ENCODE data around the gene WDR86. TPM values are rescaled to one million over a fixed set of nuclear protein-coding genes. Genes with fewer than 3 reads are reported as not detected.

The WDR86 gene
- total RNA-seq, 1 donor from 2014 or later, result 19.4 TPM

- Histone ChIP-seq H3K27ac (no peak overlapping the region), H3K9me3 (no peaks in the 10 kb centered on the region), H3K4me1 (no peaks in the 10 kb centered on the region), H3K36me3 (no peaks in the 10 kb centered on the region), H3K27me3 (no peaks in the 10 kb centered on the region), H3K4me3 (no peak overlapping the region)
- intact Hi-C loops (cut with DNase I), result no loop called here
- no peak for DNase-seq (ENCODE audit: extremely low spot score in 2 of 2)
- TF ChIP-seq POLR2AphosphoS5 (IDR thresholded peaks at IDR 0.05; ENCODE audit: insufficient read depth in 1 of 2, low read depth in 1 of 2) (no peak), POLR2A (IDR thresholded peaks at IDR 0.05) (no peak)
- TF ChIP-seq, protein P1, sequence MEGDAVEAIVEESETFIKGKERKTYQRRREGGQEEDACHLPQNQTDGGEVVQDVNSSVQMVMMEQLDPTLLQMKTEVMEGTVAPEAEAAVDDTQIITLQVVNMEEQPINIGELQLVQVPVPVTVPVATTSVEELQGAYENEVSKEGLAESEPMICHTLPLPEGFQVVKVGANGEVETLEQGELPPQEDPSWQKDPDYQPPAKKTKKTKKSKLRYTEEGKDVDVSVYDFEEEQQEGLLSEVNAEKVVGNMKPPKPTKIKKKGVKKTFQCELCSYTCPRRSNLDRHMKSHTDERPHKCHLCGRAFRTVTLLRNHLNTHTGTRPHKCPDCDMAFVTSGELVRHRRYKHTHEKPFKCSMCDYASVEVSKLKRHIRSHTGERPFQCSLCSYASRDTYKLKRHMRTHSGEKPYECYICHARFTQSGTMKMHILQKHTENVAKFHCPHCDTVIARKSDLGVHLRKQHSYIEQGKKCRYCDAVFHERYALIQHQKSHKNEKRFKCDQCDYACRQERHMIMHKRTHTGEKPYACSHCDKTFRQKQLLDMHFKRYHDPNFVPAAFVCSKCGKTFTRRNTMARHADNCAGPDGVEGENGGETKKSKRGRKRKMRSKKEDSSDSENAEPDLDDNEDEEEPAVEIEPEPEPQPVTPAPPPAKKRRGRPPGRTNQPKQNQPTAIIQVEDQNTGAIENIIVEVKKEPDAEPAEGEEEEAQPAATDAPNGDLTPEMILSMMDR (IDR thresholded peaks at IDR 0.05), result no peak
Observed at GRCh38 chr7:151394076-151395035, 15.5 kb downstream of the WDR86 start.

DNA sequence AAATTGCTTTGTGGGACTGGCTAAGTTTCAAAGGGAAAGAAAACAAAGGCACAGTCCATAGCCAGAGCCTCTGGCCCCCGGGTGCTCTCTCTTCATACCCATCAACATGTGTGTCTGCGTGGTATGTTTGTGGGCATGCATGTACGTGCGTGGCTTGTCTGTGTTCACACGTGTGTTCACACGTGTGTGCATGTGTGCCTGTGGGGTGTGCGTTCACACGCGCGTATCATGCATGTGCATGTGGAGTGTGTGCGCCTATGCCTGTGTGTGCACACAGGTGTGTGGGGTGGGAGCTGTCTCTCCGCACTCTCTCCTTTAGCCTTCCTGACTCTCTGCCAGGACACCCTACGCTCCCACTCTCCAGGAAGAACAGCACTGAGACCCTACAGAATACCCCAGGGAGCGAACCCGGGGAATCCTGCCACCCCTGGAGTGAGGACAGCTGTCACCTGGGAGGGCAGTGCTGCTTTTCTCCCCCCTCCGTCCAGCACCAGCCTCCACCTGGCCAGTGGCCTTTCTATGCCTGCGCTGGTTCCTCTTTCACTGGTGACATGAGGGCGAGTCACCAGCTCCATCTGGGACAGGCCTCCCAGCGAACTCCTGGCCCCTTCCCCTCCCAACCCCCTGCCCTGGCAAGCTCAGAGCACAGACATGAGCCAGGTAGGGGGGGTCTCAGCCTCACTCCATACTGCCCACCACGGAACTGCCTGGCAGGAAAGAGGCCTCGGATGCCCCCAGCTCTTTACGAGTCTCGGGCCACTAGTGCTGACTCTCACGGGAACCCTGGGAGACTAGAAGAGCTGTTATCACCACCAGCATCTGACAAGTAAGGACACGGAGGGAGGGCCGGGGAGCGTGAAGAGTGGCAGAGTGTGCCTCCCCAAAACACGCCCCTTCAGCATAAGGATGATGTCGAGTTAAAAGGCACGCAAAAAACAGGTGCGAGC, 16.5 kb downstream of the WDR86 start:
- Histone ChIP-seq H3K9me3 (no peaks in the 10 kb centered on the region), H3K27ac (no peak overlapping the region), H3K4me3 (no peak overlapping the region), H3K4me1 (no peaks in the 10 kb centered on the region), H3K36me3 (no peaks in the 10 kb centered on the region), H3K27me3 (no peaks in the 10 kb centered on the region)
- no peak for TF ChIP-seq POLR2A (IDR thresholded peaks at IDR 0.05)
- TF ChIP-seq, protein P1 (IDR thresholded peaks at IDR 0.05), result no peak
- no peak for TF ChIP-seq POLR2AphosphoS5 (IDR thresholded peaks at IDR 0.05; ENCODE audit: insufficient read depth in 1 of 2, low read depth in 1 of 2)
- intact Hi-C loops (cut with DNase I), result no loop called here
- DNase-seq (ENCODE audit: extremely low spot score in 2 of 2), result no peak

DNA sequence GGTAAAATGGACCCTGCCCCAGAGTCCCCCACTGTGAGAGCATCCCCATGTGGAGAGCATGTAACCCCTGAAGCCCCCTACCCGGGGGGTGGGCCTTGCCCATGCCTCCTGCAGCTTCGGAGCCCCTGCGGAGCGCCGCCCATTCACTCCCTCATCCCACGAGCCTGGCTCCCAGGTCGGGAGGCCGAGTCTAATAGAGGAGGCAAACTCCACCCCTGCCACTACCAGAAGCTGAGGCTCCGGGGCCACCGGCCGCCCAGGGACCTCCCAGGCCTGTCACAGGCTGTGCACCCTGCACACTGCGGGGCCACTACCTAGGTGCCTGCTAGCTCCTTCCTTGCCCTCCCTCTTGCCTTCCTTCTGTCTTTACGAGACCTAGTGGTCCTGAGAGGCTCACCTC, 17.4 kb downstream of the WDR86 start:
- H3K27me3 ChIP-seq, result no peaks in the 10 kb centered on the region
- intact Hi-C loops (cut with DNase I), result no loop called here
- no peak overlapping the region for H3K27ac ChIP-seq
- no peak for DNase-seq (ENCODE audit: extremely low spot score in 2 of 2)
- no peak for TF ChIP-seq POLR2A (IDR thresholded peaks at IDR 0.05)
- TF ChIP-seq, protein P1 (IDR thresholded peaks at IDR 0.05), result no peak
- TF ChIP-seq POLR2AphosphoS5 (IDR thresholded peaks at IDR 0.05; ENCODE audit: insufficient read depth in 1 of 2, low read depth in 1 of 2), result no peak
- H3K4me1 ChIP-seq, result peaks cover 3% of the 10 kb centered on the region
- H3K36me3 ChIP-seq, result no peaks in the 10 kb centered on the region
- H3K9me3 ChIP-seq, result no peaks in the 10 kb centered on the region
- H3K4me3 ChIP-seq, result no peak overlapping the region

DNA sequence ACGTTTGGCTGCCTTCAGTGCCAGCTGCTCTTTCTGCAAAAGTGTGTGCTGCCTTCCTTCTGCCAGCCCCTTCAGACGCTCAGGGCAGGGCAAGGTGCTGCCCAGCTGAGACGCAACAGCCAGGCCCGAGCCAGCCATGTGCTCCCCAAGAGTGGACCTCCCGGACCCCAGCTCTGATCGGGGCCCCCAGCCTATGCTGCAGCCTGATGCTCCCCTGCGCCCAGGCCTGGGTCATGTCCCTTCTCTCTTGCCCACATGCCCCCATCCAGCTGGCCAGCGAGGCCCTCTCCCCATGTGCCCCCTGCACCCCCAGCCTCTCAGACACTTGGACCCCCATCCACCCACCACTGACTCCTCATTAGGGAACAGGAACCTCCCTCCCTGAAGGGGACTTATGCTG, 17.8 kb downstream of the WDR86 start:
- no peaks in the 10 kb centered on the region for H3K36me3 ChIP-seq
- no peaks in the 10 kb centered on the region for H3K27me3 ChIP-seq
- H3K4me1 ChIP-seq, result peaks cover 7% of the 10 kb centered on the region
- intact Hi-C loops (cut with DNase I), result no loop called here
- no peak overlapping the region for H3K27ac ChIP-seq
- TF ChIP-seq POLR2AphosphoS5 (IDR thresholded peaks at IDR 0.05; ENCODE audit: insufficient read depth in 1 of 2, low read depth in 1 of 2) (no peak), POLR2A (IDR thresholded peaks at IDR 0.05) (no peak)
- TF ChIP-seq, protein P1 (IDR thresholded peaks at IDR 0.05), result no peak
- no peak overlapping the region for H3K4me3 ChIP-seq
- no peak for DNase-seq (ENCODE audit: extremely low spot score in 2 of 2)
- no peaks in the 10 kb centered on the region for H3K9me3 ChIP-seq

Measured in vagina (tissue), 2 donors.